Liver (tissue), 3 donors: Measurements from ENCODE around the gene UTS2R.

Source experiments
- ATF3 ChIP-seq: IDR thresholded peaks from 2 replicates; pipeline ENCODE4 v1.6.1; 2016; ENCODE audit warnings: antibody characterized with exemption
- CTCF ChIP-seq: fragments of 150-350 bp; IDR thresholded peaks from 2 replicates; pipeline ENCODE4 v1.5.1; 2017; ENCODE audit warnings: improper control_type of control experiment, low read depth, low read length; ENCODE audit not compliant: missing input control
- EGR1 ChIP-seq, 2 donors: IDR thresholded peaks; 2 replicates each; pipeline ENCODE4 v1.6.1; 2016 to 2018; ENCODE audit warnings: antibody characterized with exemption in 2 of 2, low read depth in 2 of 2
- FOXA1 ChIP-seq: IDR thresholded peaks from 2 replicates; pipeline ENCODE4 v1.6.1; 2016; ENCODE audit warnings: antibody characterized with exemption
- GABPA ChIP-seq, 2 donors: IDR thresholded peaks in 1 of 2; conservative IDR thresholded peaks in 1 of 2; 2 replicates each; pipeline ENCODE4 v1.6.1; 2016; ENCODE audit warnings: antibody characterized with exemption in 2 of 2, mild to moderate bottlenecking in 1 of 2, moderate library complexity in 1 of 2
- HNF4A ChIP-seq, 2 donors: conservative IDR thresholded peaks; 2 replicates each; pipeline ENCODE4 v1.6.1; 2016; ENCODE audit warnings: antibody characterized with exemption in 2 of 2, mild to moderate bottlenecking in 2 of 2
- JUND ChIP-seq, 2 donors: IDR thresholded peaks; 2 replicates each; pipeline ENCODE4 v1.6.1; 2016; ENCODE audit warnings: antibody characterized with exemption in 2 of 2
- MAX ChIP-seq: IDR thresholded peaks from 2 replicates; pipeline ENCODE4 v1.6.1; 2016; ENCODE audit warnings: antibody characterized with exemption
- RAD21 ChIP-seq, 2 donors: IDR thresholded peaks; 2 replicates each; pipeline ENCODE4 v1.6.1; 2016; ENCODE audit warnings: antibody characterized with exemption in 2 of 2, mild to moderate bottlenecking in 2 of 2
- REST ChIP-seq: IDR thresholded peaks from 2 replicates; pipeline ENCODE4 v1.6.1; 2016; ENCODE audit warnings: antibody characterized with exemption, mild to moderate bottlenecking
- SP1 ChIP-seq: IDR thresholded peaks from 2 replicates; pipeline ENCODE4 v1.6.1; 2018; ENCODE audit warnings: antibody characterized with exemption, mild to moderate bottlenecking
- TAF1 ChIP-seq: conservative IDR thresholded peaks from 2 replicates; pipeline ENCODE4 v1.6.1; 2016; ENCODE audit warnings: antibody characterized with exemption, mild to moderate bottlenecking
- YY1 ChIP-seq: IDR thresholded peaks from 2 replicates; pipeline ENCODE4 v1.6.1; 2016; ENCODE audit warnings: antibody characterized with exemption, mild to moderate bottlenecking
- ZBTB33 ChIP-seq: IDR thresholded peaks from 2 replicates; pipeline ENCODE4 v1.6.1; 2016; ENCODE audit warnings: antibody characterized with exemption
- donor health status: healthy.
- donor health status: healthy.

- TF ChIP-seq CTCF: no peak
- no peak for TF ChIP-seq ATF3
- TF ChIP-seq REST: no peak
- TF ChIP-seq GABPA (IDR thresholded peaks at IDR 0.05 in 1 of 2, conservative IDR thresholded peaks at IDR 0.05 in 1 of 2): no peak
- no peak for TF ChIP-seq HNF4A (conservative IDR thresholded peaks at IDR 0.05)
- no peak for TF ChIP-seq EGR1 (IDR thresholded peaks at IDR 0.05; ENCODE audit: low read depth in 2 of 2)
- TF ChIP-seq YY1: no peak
- TF ChIP-seq MAX: no peak
- no peak for TF ChIP-seq RAD21 (IDR thresholded peaks at IDR 0.05)
- no peak for TF ChIP-seq FOXA1
- TF ChIP-seq SP1: no peak
- no peak for TF ChIP-seq JUND (IDR thresholded peaks at IDR 0.05)
- TF ChIP-seq ZBTB33: no peak
- TF ChIP-seq TAF1: no peak
Measured at GRCh38 chr17:82322526-82323453, 48.8 kb upstream of the UTS2R start.
